HG03039 (cell line): ENCODE measurements around the gene CHD1.

Source experiments
- ATAC-seq: cut with Tn5 transposase; IDR thresholded peaks from one replicate; pipeline ENCODE4 v1.9.1; 2021; ENCODE audit warnings: mild to moderate bottlenecking, moderate library complexity; ENCODE audit not compliant: unreplicated experiment

CHD1 gene

DNA sequence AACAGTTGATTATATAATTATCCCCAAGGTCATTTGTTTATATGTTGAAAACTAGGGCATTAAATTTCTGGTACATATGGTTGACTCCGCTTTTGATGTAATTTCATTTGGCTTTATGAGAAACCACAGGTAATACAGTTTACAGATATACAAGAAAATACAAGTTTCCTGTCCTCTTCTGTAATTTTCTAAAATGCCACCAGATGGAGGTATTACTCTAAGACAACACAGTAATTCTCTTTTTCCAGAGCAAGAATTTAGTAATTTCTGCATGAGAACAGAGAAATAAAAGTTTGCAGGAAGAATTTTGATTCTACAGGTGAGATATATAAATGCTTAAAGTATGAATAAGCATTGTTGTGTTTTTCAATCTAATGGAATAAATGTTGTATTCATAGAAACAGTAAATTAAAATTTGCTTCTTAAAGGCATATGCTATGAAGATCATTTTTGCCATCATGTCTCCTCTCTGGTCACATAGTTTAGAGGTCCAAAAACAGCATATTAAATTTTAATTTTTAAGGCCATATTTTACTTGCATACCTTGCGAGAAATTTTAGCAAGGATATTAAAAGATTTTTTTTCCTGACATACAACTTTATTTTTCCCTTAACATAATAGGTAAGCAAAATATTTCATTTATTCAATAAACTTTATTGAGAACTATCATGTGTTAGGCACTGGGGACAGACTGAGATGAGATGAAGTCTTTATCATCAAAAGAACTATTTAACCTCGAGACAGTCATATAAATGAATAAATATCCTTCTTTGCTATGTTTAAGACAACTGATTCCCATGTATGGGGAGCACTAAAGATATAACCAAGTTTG lies 22.7 kb downstream of the CHD1 start:
- ATAC-seq, result no peak

- no peak for ATAC-seq
Observed at GRCh38 chr5:98904780-98905179, 24.0 kb downstream of the CHD1 start.

DNA sequence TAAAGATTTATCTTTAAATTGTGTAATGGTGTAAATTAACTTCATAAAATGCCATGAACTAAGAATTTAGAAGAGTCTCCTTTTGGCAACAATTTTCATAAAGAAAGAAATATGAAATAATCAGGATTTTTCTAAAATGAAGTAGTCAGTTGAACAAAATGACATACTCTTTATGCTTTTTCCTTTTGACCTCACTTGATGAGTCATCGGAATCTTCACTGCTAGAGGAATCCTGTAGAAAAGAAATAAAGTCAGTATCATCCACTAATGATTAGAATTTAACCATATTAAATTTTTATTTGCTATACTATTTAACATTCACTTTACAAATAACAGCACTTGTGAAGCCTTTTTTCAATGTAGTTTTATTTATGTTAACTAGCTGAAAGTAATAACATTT lies 26.1 kb downstream of the CHD1 start:
- ATAC-seq, result no peak

- ATAC-seq, result no peak
Observed at GRCh38 chr5:98899456-98899855, 29.4 kb downstream of the CHD1 start.

DNA sequence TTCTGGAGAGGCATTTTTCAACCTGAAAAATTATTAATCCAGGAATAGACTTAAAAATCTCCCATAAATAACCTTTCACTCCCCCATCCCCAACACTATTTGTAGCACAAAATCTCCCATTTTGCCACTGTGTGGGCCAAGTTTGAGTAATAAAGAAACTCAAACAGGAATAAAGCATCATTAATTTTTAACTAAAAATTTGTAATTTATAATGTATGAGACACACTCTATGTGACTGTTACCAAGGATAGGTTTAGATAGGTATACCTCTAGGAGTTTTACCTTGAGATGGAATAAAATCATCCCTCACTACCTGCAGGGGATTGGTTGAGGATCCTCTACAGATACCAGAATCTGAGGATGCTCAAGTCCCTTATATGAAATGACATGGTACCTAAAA lies 30.1 kb downstream of the CHD1 start:
- ATAC-seq, result no peak

DNA sequence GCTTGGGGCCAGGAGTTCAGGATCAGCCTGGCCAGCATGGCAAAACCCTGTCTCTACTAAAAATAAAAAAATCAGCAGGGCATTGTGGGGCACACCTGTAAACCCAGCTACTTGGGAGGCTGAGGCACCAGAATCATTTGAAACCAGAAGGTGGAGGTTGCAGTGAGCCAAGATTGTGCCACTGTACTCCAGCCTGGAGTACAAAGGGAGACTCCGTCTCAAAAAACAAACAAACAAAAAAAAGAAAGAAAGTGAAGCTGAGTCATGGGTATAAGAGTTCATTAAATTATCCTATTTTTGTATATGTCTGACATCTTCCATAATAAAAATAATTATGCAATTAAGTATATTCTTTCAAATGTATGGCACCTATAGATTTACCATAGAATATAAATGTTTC lies 37.2 kb downstream of the CHD1 start:
- no peak for ATAC-seq

DNA sequence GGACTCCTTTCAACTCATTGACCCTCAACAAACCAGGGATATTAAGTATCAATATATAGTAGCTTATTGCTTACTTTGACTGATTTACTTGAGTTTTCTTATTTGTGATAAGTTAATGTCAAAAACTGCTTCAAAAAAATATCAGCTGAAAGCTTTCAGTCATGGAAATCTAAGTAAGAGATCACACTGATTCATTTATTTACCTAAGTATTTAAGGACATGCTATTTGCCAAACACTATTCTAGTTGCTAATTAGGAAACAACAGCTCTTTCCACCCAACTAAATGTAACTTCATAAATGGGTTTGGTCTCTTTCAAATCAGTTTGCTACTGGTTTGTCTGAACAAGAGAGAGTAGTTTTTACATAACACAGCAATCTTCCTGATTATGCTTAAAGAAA lies 48.2 kb downstream of the CHD1 start:
- no peak for ATAC-seq

- no peak for ATAC-seq
Observed at GRCh38 chr5:98880151-98880550, 48.7 kb downstream of the CHD1 start.

DNA sequence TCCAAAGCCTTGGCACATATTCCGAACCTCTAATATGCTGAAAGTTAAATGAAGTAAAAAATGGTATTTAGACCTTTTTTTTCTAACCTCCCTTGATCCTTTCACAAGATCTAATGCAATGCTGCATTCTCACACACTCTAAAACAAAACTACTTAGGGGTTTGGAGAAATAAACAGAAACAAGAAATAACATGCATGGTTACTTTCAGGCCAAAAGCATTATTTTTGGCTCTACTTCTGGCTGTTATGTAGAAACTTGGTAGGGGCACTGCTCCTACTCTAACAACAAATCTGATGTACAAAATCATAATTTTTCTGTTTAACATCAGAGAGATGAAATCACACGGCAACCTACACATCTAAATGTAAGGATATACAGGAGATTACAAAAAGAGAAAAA lies 51.2 kb downstream of the CHD1 start:
- ATAC-seq, result no peak

- ATAC-seq, result no peak
Observed at GRCh38 chr5:98872674-98873073, 56.1 kb downstream of the CHD1 start.

DNA sequence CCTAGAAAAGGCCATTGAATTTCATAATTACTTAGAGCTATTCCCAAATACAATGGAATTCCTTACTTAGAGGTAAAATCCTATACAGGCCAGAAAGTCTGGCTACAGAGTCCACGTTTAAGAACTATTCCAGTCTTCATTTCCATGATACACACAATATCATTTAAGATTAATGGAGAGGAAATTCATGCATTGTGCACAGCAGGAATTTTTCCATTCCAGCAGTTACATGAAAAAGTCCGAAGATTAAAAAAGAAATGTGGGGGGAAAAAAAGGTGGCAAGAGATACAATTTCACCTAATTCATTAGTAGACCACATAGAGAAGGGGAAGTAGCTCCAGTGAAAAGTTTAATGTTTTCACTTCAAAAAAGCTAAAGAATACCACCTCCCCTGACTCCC lies 63.1 kb downstream of the CHD1 start:
- ATAC-seq, result no peak

GRCh38 chr5:98847054-98847453 lies 81.8 kb downstream of the CHD1 start:
- no peak for ATAC-seq

- no peak for ATAC-seq
Observed at GRCh38 chr5:98846520-98846919, 82.3 kb downstream of the CHD1 start.

DNA sequence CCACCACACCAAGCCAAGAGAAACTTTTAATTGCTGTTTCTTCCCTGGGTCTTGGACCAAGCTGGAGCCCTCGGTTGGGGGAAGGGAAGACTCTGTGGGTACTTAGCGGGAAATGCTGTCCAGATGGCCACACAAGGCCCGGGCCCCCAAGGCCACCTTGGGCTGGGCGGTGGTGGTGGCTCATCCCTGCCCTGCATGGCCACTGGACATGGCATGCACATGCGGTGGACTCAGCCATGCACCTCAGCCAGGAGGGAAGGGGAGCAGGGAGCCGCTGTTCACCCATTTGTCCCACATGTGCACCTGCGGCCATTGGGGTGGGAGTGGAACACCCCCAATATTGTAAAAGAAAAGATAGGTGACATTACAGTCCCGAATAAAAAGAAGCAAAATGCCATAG lies 82.9 kb downstream of the CHD1 start:
- no peak for ATAC-seq

DNA sequence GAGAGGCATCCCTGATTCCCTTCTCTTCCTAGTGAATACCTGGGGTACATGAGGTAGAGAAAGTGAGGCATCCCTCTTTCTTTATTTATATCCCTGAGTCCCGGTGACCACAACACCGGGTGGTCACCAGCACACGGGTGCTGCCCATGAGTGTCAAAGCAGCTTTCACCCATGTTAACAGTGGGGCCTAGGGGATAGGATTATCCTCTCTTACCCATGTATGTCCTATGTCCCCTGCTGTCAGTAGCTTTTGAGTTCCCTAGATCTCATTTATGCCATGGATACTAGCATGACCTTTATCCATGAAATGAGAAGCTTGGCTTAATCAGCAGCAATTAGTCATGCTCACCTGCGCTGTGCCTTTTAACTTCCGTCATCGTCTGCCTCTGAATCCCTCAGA lies 83.9 kb downstream of the CHD1 start:
- no peak for ATAC-seq

DNA sequence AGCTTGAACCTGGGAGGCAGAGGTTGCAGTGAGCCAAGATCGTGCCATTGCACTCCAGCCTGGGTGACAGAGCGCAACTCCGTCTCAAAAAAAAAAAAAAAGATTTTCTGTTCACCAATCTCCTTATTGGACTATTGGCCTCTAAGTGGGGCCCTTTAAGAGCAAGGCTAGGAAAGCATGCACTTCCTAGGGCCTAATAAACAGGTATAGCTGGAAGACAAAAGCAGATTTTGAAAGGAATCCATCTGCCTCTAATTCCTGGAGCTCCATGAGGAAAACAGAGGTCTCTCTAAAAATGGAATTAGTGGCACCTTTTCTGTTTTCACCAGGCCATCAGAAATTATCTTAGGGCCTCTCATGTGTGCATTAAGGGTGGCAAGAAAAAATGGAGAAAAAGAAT lies 85.3 kb downstream of the CHD1 start:
- no peak for ATAC-seq

DNA sequence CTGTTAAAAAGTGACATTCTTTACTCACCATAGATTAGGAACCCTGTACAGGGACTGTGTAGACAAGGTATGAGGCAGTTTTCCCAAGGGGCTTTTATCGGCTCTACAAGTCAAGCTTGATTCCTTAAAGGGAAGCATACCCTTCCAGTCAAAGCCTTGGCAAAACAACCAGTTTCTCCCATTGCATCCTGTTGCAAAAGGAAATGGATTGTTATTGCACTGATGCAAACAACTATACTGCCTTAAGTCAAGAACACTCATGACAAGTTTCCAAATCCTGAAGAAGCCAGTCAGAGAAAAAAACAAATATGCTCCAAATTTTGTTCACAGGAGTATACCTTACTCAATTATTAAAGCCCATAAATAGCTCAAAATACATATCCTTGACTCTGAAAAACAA lies 87.9 kb downstream of the CHD1 start:
- no peak for ATAC-seq

DNA sequence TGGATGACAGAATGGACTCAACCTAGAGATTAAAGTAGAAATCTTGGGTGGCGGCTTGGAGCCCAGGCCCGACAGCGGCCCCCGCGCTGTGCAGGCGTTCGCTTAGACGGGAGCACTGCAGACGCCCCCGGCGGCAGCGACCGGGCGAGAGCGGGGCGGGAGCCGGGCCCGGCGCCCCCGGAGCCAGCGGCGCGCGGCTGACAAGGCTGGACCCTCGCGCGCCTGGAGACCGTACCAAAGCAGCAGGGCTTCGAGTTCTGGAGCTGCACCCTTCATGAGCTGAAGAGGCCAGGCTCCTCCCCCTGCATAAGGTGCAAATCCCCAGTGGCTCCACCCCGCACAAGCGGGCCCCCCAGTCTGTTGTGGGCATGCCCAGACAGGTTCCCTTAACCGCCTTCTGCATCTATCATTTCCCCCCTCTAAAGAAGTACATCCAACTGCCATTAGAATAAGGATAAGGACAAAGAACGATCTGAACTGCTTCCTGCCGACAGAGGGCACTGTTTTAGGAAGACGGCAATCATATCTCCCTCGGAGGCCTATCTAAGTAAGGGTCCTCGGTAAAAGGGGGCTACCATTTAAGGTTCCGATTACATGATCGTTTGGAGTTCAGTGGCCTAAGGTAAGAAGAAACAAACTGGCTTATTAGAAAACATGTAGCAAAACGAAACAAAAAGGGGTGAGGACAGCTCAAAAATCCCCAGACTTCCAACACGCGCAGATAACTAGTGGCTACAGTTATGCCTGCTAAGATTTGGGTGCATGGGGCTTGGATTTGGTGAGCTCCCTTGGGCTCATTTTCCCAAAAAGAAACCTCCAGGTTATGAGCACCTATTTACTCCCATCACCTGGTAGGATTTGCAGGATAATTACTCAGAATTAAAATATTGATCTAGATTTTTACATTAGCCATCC lies 89.1 kb downstream of the CHD1 start:
- peak; percentile 64 for ATAC-seq

DNA sequence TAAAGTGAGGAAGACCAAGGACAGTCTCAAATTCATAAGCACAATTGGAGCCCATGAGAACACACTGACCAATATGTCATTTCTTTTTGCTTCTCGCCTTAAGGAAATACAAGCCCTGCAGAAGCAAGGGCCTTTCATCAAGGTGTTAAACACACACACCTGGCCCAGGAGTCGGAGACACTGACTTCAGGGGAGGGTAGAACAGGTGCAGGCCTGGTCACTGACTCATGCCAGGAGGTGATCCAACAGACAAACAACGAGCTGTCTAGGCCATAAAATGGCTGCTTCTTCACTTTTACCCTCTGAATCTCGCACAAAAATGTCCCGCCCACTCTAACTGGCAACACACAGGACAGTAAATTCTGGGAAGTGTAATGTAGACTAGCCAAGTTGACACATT lies 92.6 kb downstream of the CHD1 start:
- ATAC-seq, result no peak

- ATAC-seq, result no peak
Observed at GRCh38 chr5:98827588-98828284, 101.1 kb downstream of the CHD1 start.

DNA sequence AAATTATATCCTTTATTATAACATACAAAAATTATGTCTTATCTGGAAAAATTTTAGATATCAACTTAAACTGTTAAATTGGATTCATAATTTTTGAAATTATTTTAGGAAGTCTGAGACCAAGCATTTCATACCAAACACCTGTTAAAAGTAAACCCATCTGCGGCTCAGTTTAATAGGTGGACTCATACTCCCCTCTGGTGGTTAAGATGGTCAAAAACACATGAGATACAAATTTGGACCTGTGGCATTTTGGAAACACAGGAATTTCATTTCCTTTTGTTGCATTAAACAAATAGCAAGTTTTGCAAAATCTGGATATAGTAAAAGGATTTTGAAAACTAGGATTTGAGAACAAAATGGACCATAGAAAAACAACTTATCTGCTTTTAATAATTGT lies 101.6 kb downstream of the CHD1 start:
- no peak for ATAC-seq
